K562 (cell line): ENCODE measurements around the gene ZNF319. TPM values are rescaled to one million over a fixed set of nuclear protein-coding genes. Genes with fewer than 3 reads are reported as not detected.

Experiments
- FOSL1 ChIP-seq: fragments of 200-800 bp; sonication (Bioruptor generic); conservative IDR thresholded peaks from 2 replicates; pipeline ENCODE4 v1.6.1; 2016; ENCODE audit warnings: missing genetic modification characterization, missing compliant biosample characterization
- GABPB1 ChIP-seq: sonication (generic); formaldehyde crosslinking; IDR thresholded peaks from 2 replicates; pipeline ENCODE4 v1.8.0; 2022; ENCODE audit warnings: mild to moderate bottlenecking, missing genetic modification reagents
- GATA2 ChIP-seq: sonication (generic); formaldehyde crosslinking; IDR thresholded peaks from 2 replicates; pipeline ENCODE4 v1.4.0; 2020; ENCODE audit warnings: mild to moderate bottlenecking, missing genetic modification reagents
- KLF1 ChIP-seq: fragments of 450-650 bp; IDR thresholded peaks from 2 replicates; pipeline ENCODE4 v1.6.1; 2016; ENCODE audit warnings: missing genetic modification characterization, missing compliant biosample characterization
- PCBP2 ChIP-seq: fragments of 200-400 bp; formaldehyde crosslinking; IDR thresholded peaks from 2 replicates; pipeline ENCODE4 v1.6.1; 2018; ENCODE audit warnings: low read length, low read depth, mild to moderate bottlenecking, moderate library complexity; ENCODE audit not compliant: poor library complexity, severe bottlenecking
- PHF20 ChIP-seq: fragments of 450-650 bp; IDR thresholded peaks from 2 replicates; pipeline ENCODE4 v1.6.1; 2018; ENCODE audit not compliant: partially characterized antibody
- RNF2 ChIP-seq: sonication (generic); IDR thresholded peaks from 2 replicates; pipeline ENCODE4 v1.6.1; 2016
- TAF7 ChIP-seq: fragments of 450-650 bp; IDR thresholded peaks from 2 replicates; pipeline ENCODE4 v1.6.1; 2016; ENCODE audit warnings: missing genetic modification characterization, missing compliant biosample characterization
- WHSC1 ChIP-seq: IDR thresholded peaks from one replicate; pipeline ENCODE4 v1.6.1; 2012; ENCODE audit warnings: low read length, control low read depth, inconsistent platforms
- polyA plus RNA-seq, 8 experiments: library from polyadenylated mRNA; depleted of rRNA in 4 of 8; stranded (reverse) in 5 of 8; unstranded in 3 of 8; fragments of >200 nt; fragmentation: Nextera tagmentation in 2 of 8; fragmentation: Illumina TruSeq in 1 of 8; extraction: Ambion mirVana in 2 of 8; extraction: Trizol in 1 of 8; gene quantifications; 2 replicates each; pipeline versions ENCODE4 v1.2.1 to v1.2.3, GENCODE V29; 2011 to 2014; ENCODE audit warnings: inconsistent platforms in 1 of 8, missing spikeins in 1 of 8
- total RNA-seq, 7 experiments: library from RNA; depleted of rRNA in 6 of 7; stranded (reverse); fragments of >200 nt in 6 of 7; fragmentation: Illumina TruSeq in 2 of 7; extraction: Trizol in 2 of 7; gene quantifications; 2 replicates each; pipeline versions ENCODE4 v1.2.1 to v1.2.3, GENCODE V29; 2011 to 2021; ENCODE audit warnings: low replicate concordance in 1 of 7
- TF ChIP-seq, protein P1 (sequence below): fragments of 200-600 bp; sonication (generic); IDR thresholded peaks from one replicate; pipeline ENCODE4 v1.6.1; 2012; ENCODE audit warnings: mild to moderate bottlenecking, low read depth, low read length, inconsistent platforms
- TF ChIP-seq, protein P2 (sequence below): fragments of 250-450 bp; sonication (Bioruptor Pico); IDR thresholded peaks from 2 replicates; pipeline ENCODE4 v1.5.0; 2021
- TF ChIP-seq, protein P3 (sequence below): sonication (generic); formaldehyde crosslinking; IDR thresholded peaks from 2 replicates; pipeline ENCODE4 v1.8.0; 2022; ENCODE audit warnings: mild to moderate bottlenecking, missing genetic modification reagents

ZNF319 gene
- total and polyA plus RNA-seq, 9 of the 15 experiments (the other 6 are each of a cell fraction or from before 2014, with no cell fraction given): 0.20 to 5.7 (median 1.4) TPM

DNA sequence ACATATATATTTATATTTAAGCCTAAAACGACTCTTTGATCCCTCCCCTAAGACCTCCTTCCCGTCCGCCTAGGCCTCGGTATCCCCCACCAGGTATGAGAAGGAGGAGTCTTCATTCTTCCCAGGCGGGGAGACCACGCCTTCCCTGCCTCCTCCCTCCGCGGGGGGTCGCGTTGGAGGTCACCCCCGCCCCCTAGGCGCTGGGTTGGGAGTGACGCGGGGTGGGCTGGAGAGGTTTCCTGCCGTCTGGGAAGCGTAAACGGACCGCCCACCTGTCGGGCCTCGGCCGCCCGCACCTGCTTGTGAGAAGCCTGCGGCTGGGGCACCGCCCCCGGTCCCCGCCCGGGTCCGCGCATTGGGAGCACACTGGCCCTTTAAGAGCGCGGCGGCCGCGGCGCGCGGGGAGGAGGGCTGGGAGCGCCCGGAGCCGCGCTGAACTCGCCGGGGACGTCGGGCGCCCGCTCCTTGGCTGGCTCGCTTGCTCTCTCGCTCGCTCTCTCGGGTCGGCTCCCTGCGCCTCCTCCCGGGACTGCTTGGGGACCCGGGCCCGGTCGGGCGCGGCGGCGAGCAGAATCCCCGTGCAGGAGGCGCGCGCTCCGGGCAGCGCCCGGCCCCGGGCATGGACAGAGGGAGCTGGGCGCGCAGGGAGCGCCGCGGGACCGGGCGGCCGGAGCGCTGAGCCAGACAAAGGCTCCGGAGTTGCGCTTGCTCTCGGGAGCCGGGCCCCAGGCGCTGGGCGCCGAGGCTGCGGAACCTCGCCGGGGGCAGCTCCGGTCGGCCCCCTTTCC, 25.1 kb upstream of the ZNF319 start, which contains the start of gene MMP15 (continued):
- TF ChIP-seq, protein P1, sequence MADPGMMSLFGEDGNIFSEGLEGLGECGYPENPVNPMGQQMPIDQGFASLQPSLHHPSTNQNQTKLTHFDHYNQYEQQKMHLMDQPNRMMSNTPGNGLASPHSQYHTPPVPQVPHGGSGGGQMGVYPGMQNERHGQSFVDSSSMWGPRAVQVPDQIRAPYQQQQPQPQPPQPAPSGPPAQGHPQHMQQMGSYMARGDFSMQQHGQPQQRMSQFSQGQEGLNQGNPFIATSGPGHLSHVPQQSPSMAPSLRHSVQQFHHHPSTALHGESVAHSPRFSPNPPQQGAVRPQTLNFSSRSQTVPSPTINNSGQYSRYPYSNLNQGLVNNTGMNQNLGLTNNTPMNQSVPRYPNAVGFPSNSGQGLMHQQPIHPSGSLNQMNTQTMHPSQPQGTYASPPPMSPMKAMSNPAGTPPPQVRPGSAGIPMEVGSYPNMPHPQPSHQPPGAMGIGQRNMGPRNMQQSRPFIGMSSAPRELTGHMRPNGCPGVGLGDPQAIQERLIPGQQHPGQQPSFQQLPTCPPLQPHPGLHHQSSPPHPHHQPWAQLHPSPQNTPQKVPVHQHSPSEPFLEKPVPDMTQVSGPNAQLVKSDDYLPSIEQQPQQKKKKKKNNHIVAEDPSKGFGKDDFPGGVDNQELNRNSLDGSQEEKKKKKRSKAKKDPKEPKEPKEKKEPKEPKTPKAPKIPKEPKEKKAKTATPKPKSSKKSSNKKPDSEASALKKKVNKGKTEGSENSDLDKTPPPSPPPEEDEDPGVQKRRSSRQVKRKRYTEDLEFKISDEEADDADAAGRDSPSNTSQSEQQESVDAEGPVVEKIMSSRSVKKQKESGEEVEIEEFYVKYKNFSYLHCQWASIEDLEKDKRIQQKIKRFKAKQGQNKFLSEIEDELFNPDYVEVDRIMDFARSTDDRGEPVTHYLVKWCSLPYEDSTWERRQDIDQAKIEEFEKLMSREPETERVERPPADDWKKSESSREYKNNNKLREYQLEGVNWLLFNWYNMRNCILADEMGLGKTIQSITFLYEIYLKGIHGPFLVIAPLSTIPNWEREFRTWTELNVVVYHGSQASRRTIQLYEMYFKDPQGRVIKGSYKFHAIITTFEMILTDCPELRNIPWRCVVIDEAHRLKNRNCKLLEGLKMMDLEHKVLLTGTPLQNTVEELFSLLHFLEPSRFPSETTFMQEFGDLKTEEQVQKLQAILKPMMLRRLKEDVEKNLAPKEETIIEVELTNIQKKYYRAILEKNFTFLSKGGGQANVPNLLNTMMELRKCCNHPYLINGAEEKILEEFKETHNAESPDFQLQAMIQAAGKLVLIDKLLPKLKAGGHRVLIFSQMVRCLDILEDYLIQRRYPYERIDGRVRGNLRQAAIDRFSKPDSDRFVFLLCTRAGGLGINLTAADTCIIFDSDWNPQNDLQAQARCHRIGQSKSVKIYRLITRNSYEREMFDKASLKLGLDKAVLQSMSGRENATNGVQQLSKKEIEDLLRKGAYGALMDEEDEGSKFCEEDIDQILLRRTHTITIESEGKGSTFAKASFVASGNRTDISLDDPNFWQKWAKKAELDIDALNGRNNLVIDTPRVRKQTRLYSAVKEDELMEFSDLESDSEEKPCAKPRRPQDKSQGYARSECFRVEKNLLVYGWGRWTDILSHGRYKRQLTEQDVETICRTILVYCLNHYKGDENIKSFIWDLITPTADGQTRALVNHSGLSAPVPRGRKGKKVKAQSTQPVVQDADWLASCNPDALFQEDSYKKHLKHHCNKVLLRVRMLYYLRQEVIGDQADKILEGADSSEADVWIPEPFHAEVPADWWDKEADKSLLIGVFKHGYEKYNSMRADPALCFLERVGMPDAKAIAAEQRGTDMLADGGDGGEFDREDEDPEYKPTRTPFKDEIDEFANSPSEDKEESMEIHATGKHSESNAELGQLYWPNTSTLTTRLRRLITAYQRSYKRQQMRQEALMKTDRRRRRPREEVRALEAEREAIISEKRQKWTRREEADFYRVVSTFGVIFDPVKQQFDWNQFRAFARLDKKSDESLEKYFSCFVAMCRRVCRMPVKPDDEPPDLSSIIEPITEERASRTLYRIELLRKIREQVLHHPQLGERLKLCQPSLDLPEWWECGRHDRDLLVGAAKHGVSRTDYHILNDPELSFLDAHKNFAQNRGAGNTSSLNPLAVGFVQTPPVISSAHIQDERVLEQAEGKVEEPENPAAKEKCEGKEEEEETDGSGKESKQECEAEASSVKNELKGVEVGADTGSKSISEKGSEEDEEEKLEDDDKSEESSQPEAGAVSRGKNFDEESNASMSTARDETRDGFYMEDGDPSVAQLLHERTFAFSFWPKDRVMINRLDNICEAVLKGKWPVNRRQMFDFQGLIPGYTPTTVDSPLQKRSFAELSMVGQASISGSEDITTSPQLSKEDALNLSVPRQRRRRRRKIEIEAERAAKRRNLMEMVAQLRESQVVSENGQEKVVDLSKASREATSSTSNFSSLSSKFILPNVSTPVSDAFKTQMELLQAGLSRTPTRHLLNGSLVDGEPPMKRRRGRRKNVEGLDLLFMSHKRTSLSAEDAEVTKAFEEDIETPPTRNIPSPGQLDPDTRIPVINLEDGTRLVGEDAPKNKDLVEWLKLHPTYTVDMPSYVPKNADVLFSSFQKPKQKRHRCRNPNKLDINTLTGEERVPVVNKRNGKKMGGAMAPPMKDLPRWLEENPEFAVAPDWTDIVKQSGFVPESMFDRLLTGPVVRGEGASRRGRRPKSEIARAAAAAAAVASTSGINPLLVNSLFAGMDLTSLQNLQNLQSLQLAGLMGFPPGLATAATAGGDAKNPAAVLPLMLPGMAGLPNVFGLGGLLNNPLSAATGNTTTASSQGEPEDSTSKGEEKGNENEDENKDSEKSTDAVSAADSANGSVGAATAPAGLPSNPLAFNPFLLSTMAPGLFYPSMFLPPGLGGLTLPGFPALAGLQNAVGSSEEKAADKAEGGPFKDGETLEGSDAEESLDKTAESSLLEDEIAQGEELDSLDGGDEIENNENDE: no peak
- TF ChIP-seq PCBP2: no peak
- no peak for TF ChIP-seq FOSL1 (tag)
- TF ChIP-seq WHSC1: no peak
- TF ChIP-seq RNF2: no peak
- TF ChIP-seq PHF20: peak; percentile 17
- TF ChIP-seq KLF1: no peak
- TF ChIP-seq GABPB1 (CRISPR knock-in tag): 0 out of 2 replicates have a peak, but pooled peaks have one; percentile 16
- TF ChIP-seq, protein P2, sequence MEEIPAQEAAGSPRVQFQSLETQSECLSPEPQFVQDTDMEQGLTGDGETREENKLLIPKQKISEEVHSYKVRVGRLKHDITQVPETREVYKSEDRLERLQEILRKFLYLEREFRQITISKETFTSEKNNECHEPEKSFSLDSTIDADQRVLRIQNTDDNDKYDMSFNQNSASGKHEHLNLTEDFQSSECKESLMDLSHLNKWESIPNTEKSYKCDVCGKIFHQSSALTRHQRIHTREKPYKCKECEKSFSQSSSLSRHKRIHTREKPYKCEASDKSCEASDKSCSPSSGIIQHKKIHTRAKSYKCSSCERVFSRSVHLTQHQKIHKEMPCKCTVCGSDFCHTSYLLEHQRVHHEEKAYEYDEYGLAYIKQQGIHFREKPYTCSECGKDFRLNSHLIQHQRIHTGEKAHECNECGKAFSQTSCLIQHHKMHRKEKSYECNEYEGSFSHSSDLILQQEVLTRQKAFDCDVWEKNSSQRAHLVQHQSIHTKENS (CRISPR knock-in tag): no peak
- TF ChIP-seq, protein P3, sequence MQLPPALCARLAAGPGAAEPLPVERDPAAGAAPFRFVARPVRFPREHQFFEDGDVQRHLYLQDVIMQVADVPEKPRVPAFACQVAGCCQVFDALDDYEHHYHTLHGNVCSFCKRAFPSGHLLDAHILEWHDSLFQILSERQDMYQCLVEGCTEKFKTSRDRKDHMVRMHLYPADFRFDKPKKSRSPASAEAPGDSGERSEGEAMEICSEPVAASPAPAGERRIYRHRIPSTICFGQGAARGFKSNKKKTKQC (CRISPR knock-in tag): no peak
- no peak for TF ChIP-seq GATA2 (CRISPR knock-in tag)
- no peak for TF ChIP-seq TAF7 (tag)
